HepG2 (cell line): ENCODE measurements around the gene LTBR. TPM values are rescaled to one million over a fixed set of nuclear protein-coding genes. Genes with fewer than 3 reads are reported as not detected.

Experiments used
- ADNP ChIP-seq: sonication (generic); formaldehyde crosslinking; IDR thresholded peaks from 2 replicates; pipeline ENCODE4 v1.4.0; 2020; ENCODE audit warnings: missing genetic modification reagents
- AGO1 ChIP-seq: fragments of 200-400 bp; formaldehyde crosslinking; IDR thresholded peaks from 2 replicates; pipeline ENCODE4 v1.6.1; 2017; ENCODE audit warnings: mild to moderate bottlenecking, low read depth, low read length, moderate library complexity; ENCODE audit not compliant: poor library complexity, severe bottlenecking
- CENPT ChIP-seq: sonication (generic); formaldehyde crosslinking; IDR thresholded peaks from 2 replicates; pipeline ENCODE4 v1.8.0; 2022; ENCODE audit warnings: low read depth, mild to moderate bottlenecking, moderate library complexity, missing genetic modification reagents
- CHD4 ChIP-seq: fragments of 200-600 bp; sonication (generic); IDR thresholded peaks from 2 replicates; pipeline ENCODE4 v1.7.0; 2017; ENCODE audit warnings: mild to moderate bottlenecking, low read length, borderline replicate concordance
- DR1 ChIP-seq: sonication (generic); formaldehyde crosslinking; IDR thresholded peaks from 2 replicates; pipeline ENCODE4 v1.8.0; 2021; ENCODE audit warnings: mild to moderate bottlenecking, missing genetic modification reagents, inconsistent platforms
- FOXO1 ChIP-seq: sonication (generic); formaldehyde crosslinking; IDR thresholded peaks from 2 replicates; pipeline ENCODE4 v1.4.0; 2020; ENCODE audit warnings: missing genetic modification reagents
- HES4 ChIP-seq: sonication (generic); formaldehyde crosslinking; IDR thresholded peaks from 2 replicates; pipeline ENCODE4 v1.9.0; 2021; ENCODE audit warnings: mild to moderate bottlenecking, missing genetic modification reagents, borderline replicate concordance
- HMG20A ChIP-seq: IDR thresholded peaks from 2 replicates; pipeline ENCODE4 v1.6.1; 2016; ENCODE audit warnings: borderline replicate concordance
- MTF2 ChIP-seq: sonication (generic); formaldehyde crosslinking; IDR thresholded peaks from 2 replicates; pipeline ENCODE4 v1.5.0; 2020; ENCODE audit warnings: missing genetic modification reagents, borderline replicate concordance
- MZF1 ChIP-seq: sonication (generic); formaldehyde crosslinking; IDR thresholded peaks from 2 replicates; pipeline ENCODE4 v1.8.1; 2023; ENCODE audit warnings: mild to moderate bottlenecking, missing genetic modification reagents, borderline replicate concordance
- NFKB2 ChIP-seq: sonication (generic); formaldehyde crosslinking; IDR thresholded peaks from 2 replicates; pipeline ENCODE4 v1.4.0; 2020; ENCODE audit warnings: missing genetic modification reagents, borderline replicate concordance
- NFRKB ChIP-seq: fragments of 450-650 bp; IDR thresholded peaks from 2 replicates; pipeline ENCODE4 v1.6.1; 2017
- RARG ChIP-seq: sonication (generic); formaldehyde crosslinking; IDR thresholded peaks from 2 replicates; pipeline ENCODE4 v1.4.0; 2020; ENCODE audit warnings: low read depth, mild to moderate bottlenecking, missing genetic modification reagents
- SNAPC2 ChIP-seq: sonication (generic); formaldehyde crosslinking; IDR thresholded peaks from 2 replicates; pipeline ENCODE4 v1.8.1; 2022; ENCODE audit warnings: mild to moderate bottlenecking, missing genetic modification reagents
- SPEN ChIP-seq: sonication (generic); formaldehyde crosslinking; IDR thresholded peaks from 2 replicates; pipeline ENCODE4 v1.5.1; 2020; ENCODE audit warnings: low read depth, mild to moderate bottlenecking, missing genetic modification reagents
- TBL1XR1 ChIP-seq: fragments of 150-350 bp; IDR thresholded peaks from 2 replicates; pipeline ENCODE4 v1.6.1; 2014; ENCODE audit warnings: borderline replicate concordance, low read length; ENCODE audit not compliant: partially characterized antibody
- TEAD2 ChIP-seq: sonication (generic); formaldehyde crosslinking; IDR thresholded peaks from 2 replicates; pipeline ENCODE4 v1.9.0; 2021; ENCODE audit warnings: missing genetic modification reagents
- TEAD3 ChIP-seq: optimal IDR thresholded peaks from 2 replicates; pipeline ENCODE3; 2016; ENCODE audit warnings: borderline replicate concordance
- ZFP62 ChIP-seq: sonication (generic); formaldehyde crosslinking; IDR thresholded peaks from 2 replicates; pipeline ENCODE4 v1.4.0; 2020; ENCODE audit warnings: missing genetic modification reagents
- ZFP90 ChIP-seq: sonication (generic); formaldehyde crosslinking; IDR thresholded peaks from 2 replicates; pipeline ENCODE4 v1.8.0; 2022; ENCODE audit warnings: missing genetic modification reagents, mild to moderate bottlenecking, inconsistent platforms, borderline replicate concordance
- ZNF768 ChIP-seq: sonication (generic); formaldehyde crosslinking; IDR thresholded peaks from 2 replicates; pipeline ENCODE4 v1.4.0; 2020; ENCODE audit warnings: missing genetic modification reagents
- polyA plus RNA-seq, 8 experiments: library from polyadenylated mRNA; depleted of rRNA in 3 of 8; stranded (reverse) in 7 of 8; unstranded in 1 of 8; fragments of >200 nt; fragmentation: Illumina TruSeq in 4 of 8; extraction: Trizol in 4 of 8; gene quantifications; 2 replicates each; pipeline versions ENCODE4 v1.2.1 to v1.2.3, GENCODE V29; 2011 to 2016; ENCODE audit warnings: low read depth in 4 of 8, missing spikeins in 1 of 8, mixed read lengths in 1 of 8; ENCODE audit not compliant: insufficient read depth in 1 of 8
- total RNA-seq, 5 experiments: library from RNA; depleted of rRNA; stranded (reverse); fragments of >200 nt; fragmentation: Illumina TruSeq; extraction: Trizol; gene quantifications; 2 replicates each; pipeline ENCODE4 v1.2.3, GENCODE V29; 2016; ENCODE audit warnings: low read depth in 1 of 5
- TF ChIP-seq, protein P1 (sequence below): sonication (generic); formaldehyde crosslinking; IDR thresholded peaks from 2 replicates; pipeline ENCODE4 v1.5.0; 2020; ENCODE audit warnings: mild to moderate bottlenecking, low read depth, missing genetic modification reagents, borderline replicate concordance
- TF ChIP-seq, protein P2 (sequence below): sonication (generic); formaldehyde crosslinking; conservative IDR thresholded peaks from 2 replicates; pipeline ENCODE4 v1.4.0; 2020; ENCODE audit warnings: missing genetic modification reagents
- TF ChIP-seq, protein P3 (sequence below): sonication (generic); formaldehyde crosslinking; IDR thresholded peaks from 2 replicates; pipeline ENCODE4 v1.5.1; 2020; ENCODE audit warnings: missing genetic modification reagents, mild to moderate bottlenecking, borderline replicate concordance
- TF ChIP-seq, protein P4 (sequence below): sonication (generic); formaldehyde crosslinking; IDR thresholded peaks from 2 replicates; pipeline ENCODE4 v1.4.0; 2020; ENCODE audit warnings: missing genetic modification reagents; ENCODE audit errors: not compliant biosample characterization
- TF ChIP-seq, protein P5 (sequence below): sonication (generic); formaldehyde crosslinking; IDR thresholded peaks from 2 replicates; pipeline ENCODE4 v1.4.0; 2020; ENCODE audit warnings: missing genetic modification reagents

LTBR gene
- total and polyA plus RNA-seq, 2 of the 13 experiments (the other 11 are each of a cell fraction or from before 2014, with no cell fraction given): 31.4 to 34.8 TPM

DNA sequence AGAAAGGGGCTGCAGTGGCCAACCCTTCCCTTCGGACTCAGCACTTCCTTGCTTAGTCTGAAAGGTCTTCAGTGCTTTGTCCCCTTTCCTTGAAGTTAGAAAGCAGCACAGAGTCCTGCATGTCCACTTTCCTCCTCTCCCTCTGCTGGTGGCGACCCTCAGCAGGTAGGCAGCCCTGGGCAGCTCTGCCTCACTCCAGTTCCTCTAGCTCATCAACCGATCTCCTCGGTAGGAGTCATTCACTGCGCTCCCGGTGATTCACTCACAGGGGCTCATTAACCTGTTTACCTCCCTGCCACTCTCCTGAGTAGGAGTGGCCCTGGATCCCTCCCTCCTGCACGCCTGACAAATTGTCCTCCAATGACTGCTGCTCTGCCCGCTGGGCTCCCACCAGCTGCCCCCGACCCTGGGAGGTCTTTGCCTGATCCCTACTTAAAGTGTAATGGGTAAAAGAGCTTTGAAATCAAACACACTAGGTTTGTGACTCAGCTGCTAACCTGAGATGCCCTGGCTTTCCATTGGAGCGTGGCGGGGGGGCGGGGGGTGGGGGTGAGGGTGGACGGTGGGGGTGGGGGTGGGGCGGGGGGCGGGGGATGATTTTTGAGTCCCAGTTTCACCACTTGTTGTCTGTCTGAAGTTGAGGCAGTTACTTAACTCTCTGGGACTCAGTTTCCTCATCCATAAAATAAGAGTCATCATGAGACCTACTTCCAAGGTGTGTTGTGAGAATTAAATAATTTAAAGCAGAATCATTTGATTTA is 12.8 kb upstream of the LTBR start (continued):
- no peak for TF ChIP-seq CHD4
- peak; percentile 49 for TF ChIP-seq TEAD3 (CRISPR knock-in tag)
- TF ChIP-seq HMG20A: peak; percentile 27; the same call in 1 of the 2 replicates
- TF ChIP-seq SNAPC2 (CRISPR knock-in tag): no peak
- TF ChIP-seq TEAD2 (CRISPR knock-in tag): no peak
- TF ChIP-seq, protein P1, sequence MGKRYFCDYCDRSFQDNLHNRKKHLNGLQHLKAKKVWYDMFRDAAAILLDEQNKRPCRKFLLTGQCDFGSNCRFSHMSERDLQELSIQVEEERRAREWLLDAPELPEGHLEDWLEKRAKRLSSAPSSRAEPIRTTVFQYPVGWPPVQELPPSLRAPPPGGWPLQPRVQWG (CRISPR knock-in tag): no peak
- TF ChIP-seq NFKB2 (CRISPR knock-in tag): no peak
- TF ChIP-seq, protein P2, sequence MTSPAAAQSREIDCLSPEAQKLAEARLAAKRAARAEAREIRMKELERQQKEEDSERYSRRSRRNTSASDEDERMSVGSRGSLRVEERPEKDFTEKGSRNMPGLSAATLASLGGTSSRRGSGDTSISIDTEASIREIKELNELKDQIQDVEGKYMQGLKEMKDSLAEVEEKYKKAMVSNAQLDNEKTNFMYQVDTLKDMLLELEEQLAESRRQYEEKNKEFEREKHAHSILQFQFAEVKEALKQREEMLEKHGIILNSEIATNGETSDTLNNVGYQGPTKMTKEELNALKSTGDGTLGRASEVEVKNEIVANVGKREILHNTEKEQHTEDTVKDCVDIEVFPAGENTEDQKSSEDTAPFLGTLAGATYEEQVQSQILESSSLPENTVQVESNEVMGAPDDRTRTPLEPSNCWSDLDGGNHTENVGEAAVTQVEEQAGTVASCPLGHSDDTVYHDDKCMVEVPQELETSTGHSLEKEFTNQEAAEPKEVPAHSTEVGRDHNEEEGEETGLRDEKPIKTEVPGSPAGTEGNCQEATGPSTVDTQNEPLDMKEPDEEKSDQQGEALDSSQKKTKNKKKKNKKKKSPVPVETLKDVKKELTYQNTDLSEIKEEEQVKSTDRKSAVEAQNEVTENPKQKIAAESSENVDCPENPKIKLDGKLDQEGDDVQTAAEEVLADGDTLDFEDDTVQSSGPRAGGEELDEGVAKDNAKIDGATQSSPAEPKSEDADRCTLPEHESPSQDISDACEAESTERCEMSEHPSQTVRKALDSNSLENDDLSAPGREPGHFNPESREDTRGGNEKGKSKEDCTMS (CRISPR knock-in tag): no peak
- no peak for TF ChIP-seq ADNP
- TF ChIP-seq, protein P3, sequence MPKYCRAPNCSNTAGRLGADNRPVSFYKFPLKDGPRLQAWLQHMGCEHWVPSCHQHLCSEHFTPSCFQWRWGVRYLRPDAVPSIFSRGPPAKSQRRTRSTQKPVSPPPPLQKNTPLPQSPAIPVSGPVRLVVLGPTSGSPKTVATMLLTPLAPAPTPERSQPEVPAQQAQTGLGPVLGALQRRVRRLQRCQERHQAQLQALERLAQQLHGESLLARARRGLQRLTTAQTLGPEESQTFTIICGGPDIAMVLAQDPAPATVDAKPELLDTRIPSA (CRISPR knock-in tag): no peak
- TF ChIP-seq, protein P4, sequence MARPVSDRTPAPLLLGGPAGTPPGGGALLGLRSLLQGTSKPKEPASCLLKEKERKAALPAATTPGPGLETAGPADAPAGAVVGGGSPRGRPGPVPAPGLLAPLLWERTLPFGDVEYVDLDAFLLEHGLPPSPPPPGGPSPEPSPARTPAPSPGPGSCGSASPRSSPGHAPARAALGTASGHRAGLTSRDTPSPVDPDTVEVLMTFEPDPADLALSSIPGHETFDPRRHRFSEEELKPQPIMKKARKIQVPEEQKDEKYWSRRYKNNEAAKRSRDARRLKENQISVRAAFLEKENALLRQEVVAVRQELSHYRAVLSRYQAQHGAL: no peak
- no peak for TF ChIP-seq RARG (CRISPR knock-in tag)
- TF ChIP-seq DR1: no peak
- no peak for TF ChIP-seq CENPT (CRISPR knock-in tag)
- 0 out of 2 replicates have a peak, but pooled peaks have one; percentile 17 for TF ChIP-seq ZFP90 (CRISPR knock-in tag)
- no peak for TF ChIP-seq AGO1
- peak; percentile 54; the same call in 1 of the 2 replicates for TF ChIP-seq SPEN (CRISPR knock-in tag)
- no peak for TF ChIP-seq NFRKB
- TF ChIP-seq HES4: no peak
- no peak for TF ChIP-seq TBL1XR1
- TF ChIP-seq MZF1 (CRISPR knock-in tag): no peak
- TF ChIP-seq, protein P5, sequence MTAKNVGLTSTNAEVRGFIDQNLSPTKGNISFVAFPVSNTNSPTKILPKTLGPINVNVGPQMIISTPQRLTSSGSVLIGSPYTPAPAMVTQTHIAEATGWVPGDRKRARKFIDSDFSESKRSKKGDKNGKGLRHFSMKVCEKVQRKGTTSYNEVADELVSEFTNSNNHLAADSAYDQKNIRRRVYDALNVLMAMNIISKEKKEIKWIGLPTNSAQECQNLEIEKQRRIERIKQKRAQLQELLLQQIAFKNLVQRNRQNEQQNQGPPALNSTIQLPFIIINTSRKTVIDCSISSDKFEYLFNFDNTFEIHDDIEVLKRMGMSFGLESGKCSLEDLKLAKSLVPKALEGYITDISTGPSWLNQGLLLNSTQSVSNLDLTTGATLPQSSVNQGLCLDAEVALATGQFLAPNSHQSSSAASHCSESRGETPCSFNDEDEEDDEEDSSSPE (CRISPR knock-in tag): 0 out of 2 replicates have a peak, but pooled peaks have one; percentile 30
- TF ChIP-seq MTF2 (CRISPR knock-in tag): no peak
- TF ChIP-seq FOXO1 (CRISPR knock-in tag): peak; percentile 91
- TF ChIP-seq ZFP62 (CRISPR knock-in tag): no peak
- no peak for TF ChIP-seq ZNF768 (CRISPR knock-in tag)
